H1 (cell line): ENCODE measurements around the gene CEP83.
A peak's percentile ranks its signal among the peaks of the same experiment; 100 is the strongest.

Experiments
- ASH2L ChIP-seq: fragments of 200-600, 300-600 bp; sonication (generic); IDR thresholded peaks from one replicate; pipeline ENCODE4 v1.7.1; 2017; ENCODE audit warnings: low read length
- BCL11A ChIP-seq, 2 experiments: IDR thresholded peaks; one replicate each; pipeline ENCODE4 v1.6.1; 2011; ENCODE audit warnings: low read depth in 2 of 2, low read length in 2 of 2, mild to moderate bottlenecking in 2 of 2
- CTCF ChIP-seq, 3 experiments: IDR thresholded peaks; 1 replicate in 2 of 3; 2 replicates in 1 of 3; pipeline versions ENCODE4 v1.5.1 to v1.6.1; 2011; ENCODE audit warnings: low read length in 3 of 3, mild to moderate bottlenecking in 3 of 3, inconsistent platforms in 2 of 3, low read depth in 1 of 3, moderate library complexity in 1 of 3; ENCODE audit not compliant: insufficient read depth in 1 of 3; ENCODE audit errors: control extremely low read depth in 1 of 3
- EGR1 ChIP-seq: IDR thresholded peaks from 2 replicates; pipeline ENCODE4 v1.6.1; 2011; ENCODE audit warnings: low read depth, low read length, borderline replicate concordance
- KDM1A ChIP-seq: fragments of 200-600, 300-600 bp; sonication (generic); IDR thresholded peaks from 2 replicates; pipeline ENCODE4 v1.7.1; 2016; ENCODE audit warnings: mild to moderate bottlenecking, low read length, borderline replicate concordance
- SIRT6 ChIP-seq: IDR thresholded peaks from one replicate; pipeline ENCODE4 v1.7.1; 2012; ENCODE audit warnings: low read length, inconsistent platforms
- SIX5 ChIP-seq: IDR thresholded peaks from 2 replicates; pipeline ENCODE4 v1.6.1; 2011; ENCODE audit warnings: mild to moderate bottlenecking, low read depth, low read length
- TAF1 ChIP-seq: IDR thresholded peaks from 2 replicates; pipeline ENCODE4 v1.6.1; 2011; ENCODE audit warnings: mild to moderate bottlenecking, low read depth, low read length

GRCh38 chr12:94261119-94261518 is 198.5 kb downstream of the CEP83 start:
- TF ChIP-seq CTCF (IDR thresholded peaks at IDR 0.05; ENCODE audit: control extremely low read depth in 1 of 3, insufficient read depth in 1 of 3, low read depth in 1 of 3, low read length in 3 of 3) (no peak), SIRT6 (no peak), ASH2L (no peak), EGR1 (no peak), BCL11A (IDR thresholded peaks at IDR 0.05; ENCODE audit: low read depth in 2 of 2, low read length in 2 of 2) (peak; percentile 75 to 90), KDM1A (no peak), SIX5 (no peak), TAF1 (no peak)
